GM12878 (cell line): ENCODE data around the gene TBC1D24. TPM values are rescaled to one million over a fixed set of nuclear protein-coding genes. Genes with fewer than 3 reads are reported as not detected.
A peak's percentile ranks its signal among the peaks of the same experiment; 100 is the strongest.
"Not testable (repeated sequence)": the region's sequence is repeated elsewhere in the genome, so short reads cannot be mapped to it uniquely, and the experiment has no call there.

Experiments used
- ATAC-seq: fragments of 200-7000 bp; cut with Tn5 transposase; 3 replicates; pipeline ENCODE4 v1.9.1; 2020; ENCODE audit warnings: mild to moderate bottlenecking, moderate library complexity
- BruUV-seq: library from RNA; stranded (reverse); fragments of 400-500 nt; replicated peaks from 2 replicates; lab custom pipeline; 2021; lab: Mats Ljungman, UMichigan
- CTCF ChIA-PET: fragments of 300-600 bp; sonication (Branson Sonifier 250); formaldehyde crosslinking; extraction: SDS; loops from one replicate; lab custom pipeline; 2021; ENCODE audit warnings: inconsistent platforms; lab: Yijun Ruan, JAX
- POLR2A ChIA-PET: fragments of 350-600 bp; formaldehyde crosslinking; extraction: SDS; loops from one replicate; lab custom pipeline; 2021; ENCODE audit warnings: inconsistent platforms; lab: Charles Lee
- RAD21 ChIA-PET: fragments of 300-600 bp; sonication (Branson Sonifier 250); formaldehyde crosslinking; loops from one replicate; lab custom pipeline; 2023; ENCODE audit warnings: antibody characterized with exemption; ENCODE audit not compliant: unreplicated experiment; lab: Charles Lee
- SMC1A ChIA-PET: fragments of 300-600 bp; sonication (Branson Sonifier 250); formaldehyde crosslinking; loops from one replicate; lab custom pipeline; 2023; ENCODE audit not compliant: unreplicated experiment, uncharacterized antibody; lab: Charles Lee
- DNase-seq: peaks from one replicate; pipeline ENCODE4 v3.0.0-alpha.2; 2011; ENCODE audit warnings: low read depth, low spot score
- FAIRE-seq: peaks from 3 replicates; lab custom pipeline; 2011; peaks lifted over from hg19 to GRCh38; lab: Jason Lieb, UNC
- H2AFZ ChIP-seq: 2 replicates; pipeline ENCODE4 v1.6.0; 2011; ENCODE audit warnings: low read depth, low read length, control low read depth; ENCODE audit not compliant: control insufficient read depth
- H3K27ac ChIP-seq: 2 replicates; pipeline ENCODE4 v1.5.1; 2011; ENCODE audit warnings: control low read depth; ENCODE audit not compliant: control insufficient read depth, insufficient read depth
- H3K27me3 ChIP-seq, 2 experiments: replicated peaks in 1 of 2; 2 replicates each; pipeline versions ENCODE4 v1.6.0 to v1.6.1; 2011; ENCODE audit warnings: low read length in 1 of 2; ENCODE audit not compliant: control insufficient read depth in 2 of 2, insufficient read depth in 2 of 2
- H3K36me3 ChIP-seq, 2 experiments: 2 replicates each; pipeline ENCODE4 v1.5.1; 2011; ENCODE audit warnings: low read length in 1 of 2; ENCODE audit not compliant: control insufficient read depth in 2 of 2, insufficient read depth in 2 of 2
- H3K4me1 ChIP-seq: 2 replicates; pipeline ENCODE4 v1.6.1; 2011; ENCODE audit warnings: mild to moderate bottlenecking, low read length, moderate library complexity, mixed read lengths; ENCODE audit not compliant: control insufficient read depth, insufficient read depth
- H3K4me2 ChIP-seq: 2 replicates; pipeline ENCODE4 v1.6.0; 2011; ENCODE audit warnings: control low read depth; ENCODE audit not compliant: control insufficient read depth, insufficient read depth
- H3K4me3 ChIP-seq: fragments of 200-600 bp; sonication (generic); 2 replicates; pipeline ENCODE4 v1.5.1; 2016
- H3K79me2 ChIP-seq: 2 replicates; pipeline ENCODE4 v1.6.0; 2011; ENCODE audit warnings: low read length; ENCODE audit not compliant: control insufficient read depth, insufficient read depth
- H3K9ac ChIP-seq: 2 replicates; pipeline ENCODE4 v1.8.0; 2011; ENCODE audit warnings: low read length, control low read depth, mixed read lengths; ENCODE audit not compliant: control insufficient read depth, insufficient read depth
- H3K9me3 ChIP-seq: replicated peaks from 3 replicates; pipeline ENCODE4 v1.5.1; 2011; ENCODE audit warnings: mild to moderate bottlenecking, low read length; ENCODE audit not compliant: control insufficient read depth, insufficient read depth
- H4K20me1 ChIP-seq: 2 replicates; pipeline ENCODE4 v1.6.0; 2011; ENCODE audit not compliant: control insufficient read depth, insufficient read depth
- BHLHE40 ChIP-seq, 2 experiments: fragments of 450-650 bp in 1 of 2; IDR thresholded peaks; 2 replicates each; pipeline ENCODE4 v1.6.1; 2011 to 2017; ENCODE audit warnings: low read depth in 2 of 2, borderline replicate concordance in 1 of 2, improper control_type of control experiment in 1 of 2, low read length in 1 of 2, mild to moderate bottlenecking in 1 of 2
- CREB1 ChIP-seq: IDR thresholded peaks from 2 replicates; pipeline ENCODE4 v1.6.1; 2012; ENCODE audit warnings: low read depth, mild to moderate bottlenecking, inconsistent platforms
- CREM ChIP-seq: IDR thresholded peaks from 2 replicates; pipeline ENCODE4 v1.6.1; 2014; ENCODE audit warnings: antibody characterized with exemption, low read depth
- MEF2B ChIP-seq: fragments of 450-650 bp; IDR thresholded peaks from 2 replicates; pipeline ENCODE4 v1.6.1; 2018; ENCODE audit warnings: mild to moderate bottlenecking, moderate library complexity; ENCODE audit not compliant: partially characterized antibody, poor library complexity, severe bottlenecking
- NFXL1 ChIP-seq: fragments of 450-650 bp; IDR thresholded peaks from 2 replicates; pipeline ENCODE4 v1.6.1; 2017; ENCODE audit warnings: antibody characterized with exemption, mild to moderate bottlenecking, borderline replicate concordance
- RELA ChIP-seq: fragments of 450-650 bp; IDR thresholded peaks from 2 replicates; pipeline ENCODE4 v1.8.0; 2014; ENCODE audit warnings: borderline replicate concordance; ENCODE audit not compliant: partially characterized antibody
- TAF1 ChIP-seq: IDR thresholded peaks from 2 replicates; pipeline ENCODE4 v1.6.1; 2011; ENCODE audit warnings: mild to moderate bottlenecking, low read depth, low read length, borderline replicate concordance
- ZNF217 ChIP-seq: fragments of 450-650 bp; IDR thresholded peaks from 2 replicates; pipeline ENCODE4 v1.6.1; 2017; ENCODE audit warnings: antibody characterized with exemption, mild to moderate bottlenecking
- ZSCAN29 ChIP-seq: fragments of 450-650 bp; IDR thresholded peaks from 2 replicates; pipeline ENCODE4 v1.6.1; 2017; ENCODE audit warnings: mild to moderate bottlenecking, moderate library complexity
- WGBS: methylation state at CpG from one replicate; pipeline ENCODE4 v1.1.6; 2016; ENCODE audit warnings: low lambda C conversion rate; ENCODE audit not compliant: insufficient replicate concordance, insufficient coverage; ENCODE audit errors: missing lambda C conversion rate; 5-methylcytosine and 5-hydroxymethylcytosine counted together
- in situ Hi-C: fragments of 300-500 bp; cut with MboI; formaldehyde crosslinking; loops from 9 replicates; pipeline ENCODE4 v1.14.3; 2018; ENCODE audit warnings: mixed read lengths
- intact Hi-C: fragments of 100-400 bp; cut with micrococcal nuclease; formaldehyde crosslinking; loops from one replicate; pipeline ENCODE4 v1.14.2; 2022; ENCODE audit not compliant: unreplicated experiment
- polyA plus RNA-seq, 11 experiments: library from polyadenylated mRNA; depleted of rRNA in 4 of 11; unstranded in 6 of 11; stranded (reverse) in 5 of 11; fragments of >200 nt; fragmentation: Nextera tagmentation in 4 of 11; fragmentation: Illumina TruSeq in 1 of 11; extraction: Ambion mirVana in 4 of 11; extraction: Trizol in 1 of 11; gene quantifications; 1 replicate in 1 of 11; 2 replicates in 10 of 11; pipeline versions ENCODE4 v1.2.1 to v1.2.3, GENCODE V29; 2011 to 2016; ENCODE audit warnings: inconsistent platforms in 2 of 11, missing spikeins in 2 of 11, low read depth in 1 of 11
- total RNA-seq, 4 experiments: library from RNA; depleted of rRNA in 3 of 4; stranded (reverse); fragments of >200 nt in 3 of 4; fragmentation: Illumina TruSeq in 1 of 4; extraction: Trizol in 1 of 4; gene quantifications; 2 replicates each; pipeline versions ENCODE4 v1.2.1 to v1.2.3, GENCODE V29; 2013 to 2021
- TF ChIP-seq, protein P1 (sequence below): IDR thresholded peaks from 2 replicates; pipeline ENCODE4 v1.6.1; 2012; ENCODE audit warnings: low read depth, low read length, improper control_type of control experiment

The TBC1D24 gene
- total and polyA plus RNA-seq, 10 of the 15 experiments (the other 5 are each of a cell fraction or from before 2014, with no cell fraction given), result 1.1 to 9.6 (median 4.5) TPM

DNA sequence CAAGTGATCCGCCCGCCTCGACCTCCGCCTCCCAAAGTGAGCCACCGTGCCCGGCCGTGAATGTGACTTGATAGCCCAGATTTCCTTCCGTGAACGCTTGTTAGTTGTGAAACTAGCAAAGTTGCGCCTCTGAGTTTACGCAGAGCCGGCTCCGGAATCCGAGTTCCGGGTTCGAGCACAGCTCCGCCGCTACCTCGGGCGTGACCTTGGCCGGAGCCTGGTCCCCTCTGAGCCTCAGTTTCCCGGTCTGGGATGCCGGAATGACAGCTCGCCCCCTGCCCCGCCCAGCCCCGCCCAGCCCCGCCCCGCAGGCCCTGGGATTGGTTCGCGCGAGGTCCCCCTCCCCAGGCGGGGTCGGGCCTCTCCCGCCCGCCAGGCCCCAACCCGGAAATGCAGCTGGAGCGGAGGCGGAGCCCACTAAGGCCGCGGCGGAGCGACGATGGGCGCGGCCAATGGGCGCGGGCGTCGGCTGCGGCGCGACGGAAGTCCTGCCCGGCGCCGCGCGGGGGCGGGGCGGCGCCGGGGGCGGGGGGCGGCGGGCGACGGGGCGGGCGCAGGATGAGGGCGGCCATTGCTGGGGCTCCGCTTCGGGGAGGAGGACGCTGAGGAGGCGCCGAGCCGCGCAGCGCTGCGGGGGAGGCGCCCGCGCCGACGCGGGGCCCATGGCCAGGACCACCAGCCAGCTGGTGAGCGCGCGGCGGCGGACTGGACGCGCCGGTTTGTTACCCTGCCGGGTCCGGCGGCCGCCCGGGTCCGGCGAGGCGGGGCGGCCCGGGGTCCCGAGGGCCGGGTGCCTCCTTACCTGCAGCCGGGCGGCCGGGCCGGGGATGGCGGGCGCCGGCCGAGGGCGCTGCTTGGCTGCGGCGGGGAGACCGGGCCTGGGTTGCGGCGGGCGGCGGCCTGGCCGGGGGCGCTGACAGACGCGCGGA is 62.8 kb downstream of the TBC1D24 start, which contains the start of gene PDPK1 (continued):
- TF ChIP-seq, protein P1, sequence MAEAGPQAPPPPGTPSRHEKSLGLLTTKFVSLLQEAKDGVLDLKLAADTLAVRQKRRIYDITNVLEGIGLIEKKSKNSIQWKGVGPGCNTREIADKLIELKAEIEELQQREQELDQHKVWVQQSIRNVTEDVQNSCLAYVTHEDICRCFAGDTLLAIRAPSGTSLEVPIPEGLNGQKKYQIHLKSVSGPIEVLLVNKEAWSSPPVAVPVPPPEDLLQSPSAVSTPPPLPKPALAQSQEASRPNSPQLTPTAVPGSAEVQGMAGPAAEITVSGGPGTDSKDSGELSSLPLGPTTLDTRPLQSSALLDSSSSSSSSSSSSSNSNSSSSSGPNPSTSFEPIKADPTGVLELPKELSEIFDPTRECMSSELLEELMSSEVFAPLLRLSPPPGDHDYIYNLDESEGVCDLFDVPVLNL, result no peak
- TF ChIP-seq BHLHE40 (IDR thresholded peaks at IDR 0.05; ENCODE audit: borderline replicate concordance in 1 of 2, low read depth in 2 of 2, low read length in 1 of 2) (peak in 1 of 2 experiments; percentile 28; a peak in 1 of 4 replicates), TAF1 (peak; percentile 63; the same call in 1 of the 2 replicates), CREM (no peak), RELA (no peak), NFXL1 (no peak), MEF2B (no peak), CREB1 (0 out of 2 replicates have a peak, but pooled peaks have one; percentile 58), ZNF217 (0 out of 2 replicates have a peak, but pooled peaks have one; percentile 28), ZSCAN29 (no peak)

DNA sequence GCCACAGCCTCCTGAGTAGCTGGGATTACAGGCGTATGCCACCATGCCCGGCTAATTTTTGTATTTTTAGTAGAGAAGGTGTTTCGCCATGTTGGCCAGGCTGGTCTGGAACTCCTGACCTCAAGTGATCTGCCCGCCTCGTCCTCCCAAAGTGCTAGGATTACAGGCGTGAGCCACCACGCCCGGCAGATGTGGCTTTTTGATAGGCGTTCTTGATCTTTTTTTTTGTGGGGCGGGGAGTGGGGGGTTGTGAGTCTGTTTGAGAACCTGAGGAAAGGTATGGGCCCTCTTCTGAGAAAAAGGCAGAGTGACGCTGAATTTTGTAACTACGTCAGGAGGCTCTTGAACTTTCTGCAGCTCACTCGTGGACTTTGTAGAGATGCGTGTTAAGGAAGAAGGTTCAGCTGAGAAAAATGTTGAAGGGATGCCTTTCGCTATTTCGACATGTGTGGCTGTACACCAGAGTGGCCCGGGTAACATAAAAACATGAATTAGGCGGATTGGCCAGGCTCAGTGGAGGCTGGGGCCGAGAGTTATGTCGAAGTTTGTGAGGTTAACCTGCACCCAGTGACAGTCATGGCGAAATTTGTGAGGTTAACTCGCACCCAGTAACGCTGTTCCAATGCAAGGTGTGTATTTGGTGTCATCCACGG is 64.4 kb downstream of the TBC1D24 start:
- H3K27me3 ChIP-seq, H2AFZ ChIP-seq, H3K36me3 ChIP-seq, H3K27ac ChIP-seq, RAD21 ChIA-PET, H3K9me3 ChIP-seq, FAIRE-seq, ATAC-seq, H4K20me1 ChIP-seq, SMC1A ChIA-PET, H3K4me1 ChIP-seq, DNase-seq: not testable (repeated sequence)
- peak overlapping the region; percentile 65; the same call in 1 of the 2 replicates for H3K4me3 ChIP-seq
- ChIA-PET POLR2A (interaction anchor here (0.6 kb wide), 1 partner anchor 64 kb away, joined by 4 read pairs; no protein-coding TSS in a partner anchor), CTCF (interaction anchor here (0.7 kb wide), 1 partner anchor 27 kb away, joined by 3 read pairs; no protein-coding TSS in a partner anchor)
- 78% methylated on average over 24 of the region's 24 CpGs for WGBS
- H3K4me2 ChIP-seq, result peak overlapping the region; percentile 83
- H3K9ac ChIP-seq, result peak overlapping the region; percentile 15; the same call in 1 of the 2 replicates
- peaks cover 23% of the 10 kb centered on the region for H3K79me2 ChIP-seq
- TSS peak; percentile 63 for BruUV-seq
- intact Hi-C loops, result loop anchor here (10.0 kb wide), 1 partner anchor 145 kb away; the partner anchor contains the start of gene KCTD5
- in situ Hi-C loops, result loop anchor here (5.0 kb wide), 1 partner anchor 58 kb away; no protein-coding TSS in a partner anchor
